Heart left ventricle (tissue), 16 donors: ENCODE measurements around the gene ANKUB1. TPM values are rescaled to one million over a fixed set of nuclear protein-coding genes. Genes with fewer than 3 reads are reported as not detected.

Source experiments
- ATAC-seq, 4 donors: fragments of 200-7000 bp; cut with Tn5 transposase; one replicate each; pipeline ENCODE4 v1.9.1; 2020 to 2022; ENCODE audit warnings: moderate library complexity in 4 of 4, mild to moderate bottlenecking in 3 of 4, moderate number of reproducible peaks in 1 of 4
- DNase-seq, 5 donors: peaks; one replicate each; pipeline ENCODE4 v3.0.0-alpha.2; 2020
- H3K27ac ChIP-seq, 12 donors: fragments of 200-600 bp; sonication (generic) in 4 of 12; one replicate each; pipeline versions ENCODE4 v1.5.0 to v1.8.0; 2016 to 2022; ENCODE audit warnings: mild to moderate bottlenecking in 2 of 12
- H3K27me3 ChIP-seq, 9 donors: fragments of 200-600 bp; sonication (generic) in 2 of 9; one replicate each; pipeline versions ENCODE4 v1.5.1 to v1.8.0; 2016 to 2022; ENCODE audit warnings: mild to moderate bottlenecking in 3 of 9
- H3K36me3 ChIP-seq, 9 donors: fragments of 200-600 bp; sonication (generic) in 2 of 9; one replicate each; pipeline versions ENCODE4 v1.5.0 to v1.8.0; 2018 to 2022; ENCODE audit warnings: mild to moderate bottlenecking in 2 of 9
- H3K4me1 ChIP-seq, 12 donors: fragments of 200-600 bp; sonication (generic) in 4 of 12; one replicate each; pipeline versions ENCODE4 v1.5.0 to v1.8.0; 2016 to 2022; ENCODE audit warnings: mild to moderate bottlenecking in 3 of 12
- H3K4me3 ChIP-seq, 12 donors: fragments of 200-600 bp; sonication (generic) in 4 of 12; one replicate each; pipeline versions ENCODE4 v1.5.0 to v1.8.0; 2017 to 2022; ENCODE audit warnings: mild to moderate bottlenecking in 9 of 12, moderate library complexity in 4 of 12
- H3K9me3 ChIP-seq, 12 donors: fragments of 200-600 bp; sonication (generic) in 4 of 12; one replicate each; pipeline versions ENCODE4 v1.5.0 to v1.8.0; 2016 to 2022; ENCODE audit warnings: mild to moderate bottlenecking in 1 of 12
- CTCF ChIP-seq, 12 donors: fragments of 200-600 bp; sonication (generic) in 4 of 12; IDR thresholded peaks; one replicate each; pipeline versions ENCODE4 v1.5.0 to v1.8.0; 2018 to 2022; ENCODE audit warnings: antibody characterized with exemption in 12 of 12, mild to moderate bottlenecking in 5 of 12
- POLR2A ChIP-seq, 2 donors: fragments of 450-650 bp; IDR thresholded peaks; one replicate each; pipeline ENCODE4 v1.6.1; 2017; ENCODE audit warnings: antibody characterized with exemption in 2 of 2, mild to moderate bottlenecking in 2 of 2, moderate library complexity in 2 of 2
- WGBS, 4 donors: extraction: QIAGEN DNeasy Blood & Tissue Kit in 2 of 4; methylation state at CpG; one replicate each; pipeline versions ENCODE4 v1.1.5 to v1.1.7; 2013 to 2018; 5-methylcytosine and 5-hydroxymethylcytosine counted together
- intact Hi-C, 10 donors: fragments of 100-400 bp; cut with DNase I; formaldehyde crosslinking; loops; one replicate each; pipeline versions ENCODE4 v1.11.1 to v1.14.2; 2022
- polyA plus RNA-seq, 2 donors: library from polyadenylated mRNA; stranded (reverse); fragments of 200-250 nt; gene quantifications; one replicate each; pipeline ENCODE4 v1.2.3, GENCODE V29; 2013
- total RNA-seq, 9 donors: library from RNA; depleted of rRNA in 2 of 9; stranded (reverse); fragments of >200 nt in 2 of 9; fragmentation: NEBNext Ultra II Directional in 3 of 9; extraction: Animal tissue kit (Norgen Biotek cat#: 25700) in 3 of 9; gene quantifications; one replicate each; pipeline versions ENCODE4 v1.1.0 to v1.2.4, GENCODE V29; 2016 to 2023
- donor health status: ischemic (EF 13 %, LVEDD 7.1; RV severe dilation, severe dysfunction).
- donor health status: healthy with polysubstance abuse.
- donor health status: DM: no; HTN: yes; CAD: no.
- donor health status: DM: no; HTN: no; CAD: no.
- donor health status: ischemic (EF 25% LVEDD 6.9; RV normal size, moderate dysfunction).
- donor health status: ischemic (EF 25% LVEDD 5.7; RV mildly dilated, moderate dysfunction).
- donor health status: healthy.
- donor health status: DM: yes; HTN: yes; CAD: no.
- donor health status: ischemic (EF 35%, LVEDD 5.7; RV mildly dilated, moderate dysfunction).
- donor health status: nonischemic (EF 11% LVEDD 7.7; RV severe dilation, severe dysfunction).
- donor health status: DM: yes; HTN: yes; CAD: no.
- donor health status: PGD.
- donor health status: ischemic (EF 29% LVEDD 5.4; RV normal size, mild dysfunction).
- donor health status: nonischemic (EF 23%, LVEDD 6.1; RV moderate dilation, normal function).

ANKUB1 gene
- total and polyA plus RNA-seq, 11 donors = not detected

DNA sequence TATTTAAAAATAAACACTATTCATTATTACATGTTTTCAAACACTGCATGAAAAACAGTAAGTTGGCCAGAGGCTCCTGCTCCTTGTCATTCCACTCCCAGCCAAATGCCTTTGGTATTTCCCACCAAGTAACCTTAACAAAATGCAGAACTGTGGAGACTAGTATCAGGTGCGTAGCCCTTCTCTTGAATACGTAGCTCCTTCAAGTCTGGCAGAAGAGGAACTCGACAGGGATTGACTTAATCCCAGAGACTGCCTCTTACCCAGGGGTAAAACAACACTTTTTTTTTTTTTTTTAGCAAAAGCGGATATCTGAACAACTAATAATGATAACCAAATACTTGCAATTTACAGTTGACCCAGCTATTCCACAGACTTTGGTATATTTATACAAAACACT lies 40.8 kb downstream of the ANKUB1 start:
- ATAC-seq (no peak), DNase-seq (no peak)
- no peaks in the 10 kb centered on the region for H3K9me3 ChIP-seq
- whole genome bisulfite sequencing, 4 donors = 5 to 11% (median 9%) methylated on average over 4 of the region's 4 CpGs
- intact Hi-C loops = loop anchor here in 1 of 10 donors (5.0 kb wide), 1 partner anchor 61 kb away; the partner anchor contains the start of gene RNF13
- H3K27ac ChIP-seq = peak overlapping the region in 6 of 12 donors; percentile 65 to 81 (median 71)
- no peaks in the 10 kb centered on the region for H3K27me3 ChIP-seq
- H3K4me1 ChIP-seq = peaks cover 0 to 19% (median 9%) of the 10 kb centered on the region in 12 donors
- TF ChIP-seq CTCF (IDR thresholded peaks at IDR 0.05) (no peak), POLR2A (IDR thresholded peaks at IDR 0.05) (no peak)
- peak overlapping the region; percentile 65 to 94 (median 82) for H3K4me3 ChIP-seq
- peaks cover 0 to 46% (median 38%) of the 10 kb centered on the region in 9 donors for H3K36me3 ChIP-seq

GRCh38 chr3:149744606-149745005 lies 47.7 kb downstream of the ANKUB1 start:
- TF ChIP-seq CTCF (IDR thresholded peaks at IDR 0.05) = no peak
- TF ChIP-seq POLR2A (IDR thresholded peaks at IDR 0.05) = no peak
- no peak overlapping the region for H3K27ac ChIP-seq
- H3K27me3 ChIP-seq = no peaks in the 10 kb centered on the region
- ATAC-seq (no peak), DNase-seq (no peak)
- peaks cover 0 to 100% (median 89%) of the 10 kb centered on the region in 9 donors for H3K36me3 ChIP-seq
- 98 to 100% (median 99%) methylated on average over 3 of the region's 3 CpGs for WGBS, 4 donors
- H3K9me3 ChIP-seq = no peaks in the 10 kb centered on the region
- intact Hi-C loops = no loop called here
- H3K4me1 ChIP-seq = peaks cover 0 to 7% (median 0%) of the 10 kb centered on the region in 12 donors
- H3K4me3 ChIP-seq = no peak overlapping the region

DNA sequence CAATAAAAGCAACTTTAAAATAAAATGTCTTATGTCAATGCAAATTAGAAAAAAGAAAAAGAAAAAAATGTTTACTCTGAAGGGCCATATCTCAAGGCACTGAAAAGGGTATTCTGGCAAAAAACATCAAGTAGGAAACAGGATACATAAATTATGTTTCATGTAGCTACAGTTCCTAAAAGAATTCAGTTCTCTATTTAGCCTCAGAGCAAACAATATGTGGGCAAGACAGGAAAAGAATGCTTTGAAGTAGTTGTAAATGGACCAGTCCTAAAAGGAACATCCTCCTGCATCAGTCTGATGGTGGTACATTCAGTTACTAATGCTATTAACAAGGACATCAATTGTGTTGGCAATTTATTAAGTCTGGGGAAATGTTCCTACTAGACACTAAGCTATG lies 48.2 kb downstream of the ANKUB1 start:
- Histone ChIP-seq H3K9me3 (no peaks in the 10 kb centered on the region), H3K4me1 (peaks cover 0 to 7% (median 0%) of the 10 kb centered on the region in 12 donors), H3K27ac (no peak overlapping the region), H3K27me3 (no peaks in the 10 kb centered on the region), H3K36me3 (peaks cover 0 to 100% (median 89%) of the 10 kb centered on the region in 9 donors), H3K4me3 (no peak overlapping the region)
- DNase-seq = no peak
- TF ChIP-seq CTCF (IDR thresholded peaks at IDR 0.05) (no peak), POLR2A (IDR thresholded peaks at IDR 0.05) (no peak)
- ATAC-seq = no peak
- intact Hi-C loops = no loop called here

DNA sequence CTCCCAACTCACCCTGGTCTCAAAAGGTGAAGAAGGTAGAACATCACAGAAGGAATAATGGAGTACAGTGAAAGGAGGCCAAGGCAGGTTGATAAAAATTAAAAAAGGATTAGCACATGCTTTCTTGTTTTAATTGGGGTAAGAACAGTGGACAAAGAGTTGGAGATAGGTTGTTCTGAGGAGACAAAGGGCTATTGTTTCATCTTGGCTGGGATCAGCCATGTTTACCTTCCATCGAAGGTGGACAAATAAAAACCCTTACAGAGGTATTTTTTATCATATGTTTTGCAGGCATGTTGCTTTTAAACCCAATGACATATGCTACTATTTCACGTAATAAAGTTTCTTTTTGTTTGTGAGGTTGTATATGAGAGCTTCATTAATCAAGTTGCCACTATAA lies 53.0 kb downstream of the ANKUB1 start:
- no peak for TF ChIP-seq POLR2A (IDR thresholded peaks at IDR 0.05)
- no peak for TF ChIP-seq CTCF (IDR thresholded peaks at IDR 0.05)
- Histone ChIP-seq H3K27ac (no peak overlapping the region), H3K4me1 (peaks cover 0 to 5% (median 0%) of the 10 kb centered on the region in 12 donors), H3K4me3 (no peak overlapping the region), H3K9me3 (no peaks in the 10 kb centered on the region), H3K36me3 (peaks cover 0 to 81% (median 52%) of the 10 kb centered on the region in 9 donors), H3K27me3 (no peaks in the 10 kb centered on the region)
- no peak for ATAC-seq
- intact Hi-C loops = no loop called here
- 89 to 96% (median 93%) methylated on average over 2 of the region's 2 CpGs for WGBS, 4 donors
- DNase-seq = no peak
